Kidney (tissue), 14 donors: ENCODE results near the gene WDR86. TPM values are rescaled to one million over a fixed set of nuclear protein-coding genes. Genes with fewer than 3 reads are reported as not detected.

Experiments
- DNase-seq, 5 donors: peaks; one replicate each; pipeline ENCODE4 v3.0.0-alpha.2; 2013 to 2020
- FAIRE-seq: peaks from 2 replicates; lab custom pipeline; 2012; peaks lifted over from hg19 to GRCh38; lab: Jason Lieb, UNC
- H3K27ac ChIP-seq, 2 donors: one replicate each; pipeline ENCODE4 v1.7.0; 2013; ENCODE audit warnings: low read depth in 2 of 2, low read length in 2 of 2, inconsistent platforms in 1 of 2
- H3K27me3 ChIP-seq: one replicate; pipeline ENCODE4 v1.7.1; 2013; ENCODE audit warnings: low read length, inconsistent platforms; ENCODE audit not compliant: control insufficient read depth, insufficient read depth
- H3K36me3 ChIP-seq, 3 donors: one replicate each; pipeline versions ENCODE4 v1.7.0 to v1.7.1; 2013; ENCODE audit warnings: low read length in 3 of 3, control low read depth in 1 of 3, inconsistent platforms in 1 of 3; ENCODE audit not compliant: insufficient read depth in 3 of 3, control insufficient read depth in 2 of 3
- H3K4me1 ChIP-seq, 3 donors: one replicate each; pipeline versions ENCODE4 v1.7.0 to v1.7.1; 2013; ENCODE audit warnings: low read length in 3 of 3, inconsistent platforms in 1 of 3, low read depth in 1 of 3; ENCODE audit not compliant: control insufficient read depth in 2 of 3, insufficient read depth in 2 of 3
- H3K4me3 ChIP-seq, 3 donors: one replicate each; pipeline versions ENCODE4 v1.7.0 to v1.8.1; 2013; ENCODE audit warnings: low read length in 3 of 3, control low read depth in 1 of 3, inconsistent platforms in 1 of 3
- H3K9ac ChIP-seq, 3 donors: one replicate each; pipeline versions ENCODE4 v1.7.0 to v1.7.1; 2013; ENCODE audit warnings: low read length in 3 of 3, control low read depth in 1 of 3, inconsistent platforms in 1 of 3
- H3K9me3 ChIP-seq, 3 donors: one replicate each; pipeline versions ENCODE4 v1.7.0 to v1.7.1; 2013; ENCODE audit warnings: low read length in 3 of 3, control low read depth in 1 of 3, inconsistent platforms in 1 of 3; ENCODE audit not compliant: control insufficient read depth in 2 of 3, insufficient read depth in 1 of 3
- intact Hi-C: fragments of 100-400 bp; cut with DNase I; formaldehyde crosslinking; loops from one replicate; pipeline ENCODE4 v1.11.1; 2022
- microRNA-seq: library from miRNA; unstranded; fragments of <30 nt; microRNA quantifications from one replicate; pipeline ENCODE4 v1.2.0, GENCODE V29; 2020
- polyA plus RNA-seq: library from polyadenylated mRNA; stranded (reverse); fragments of 350-450 nt; fragmentation: Illumina TruSeq; extraction: RNeasy Lipid Tissue Mini Kit (QIAGEN cat#74804); gene quantifications from one replicate; pipeline ENCODE4 v1.2.3, GENCODE V29; 2014; ENCODE audit warnings: low read depth, low replicate concordance; ENCODE audit not compliant: insufficient read depth
- total RNA-seq: library from RNA; stranded (reverse); fragmentation: NEBNext Ultra II Directional; extraction: Animal tissue kit (Norgen Biotek cat#: 25700); gene quantifications from one replicate; pipeline ENCODE4 v1.2.1, GENCODE V29; 2021
- TF ChIP-seq, protein P1 (sequence below): IDR thresholded peaks from 3 replicates; pipeline ENCODE4 v1.5.1; 2012; ENCODE audit warnings: mild to moderate bottlenecking, moderate library complexity, borderline replicate concordance; ENCODE audit not compliant: insufficient read depth; ENCODE audit errors: extremely low read depth
- donor health status: control.
- donor health status: control.
- donor health status: control.
- donor health status: control.
- donor health status: control.
- donor health status: DM: yes; HTN: yes; CAD: no.
- donor health status: Normal renal cell carcinoma (clear cell type).

WDR86 gene
- total and polyA plus RNA-seq, 2 donors from 2014 or later, result 1.8 to 5.9 TPM

DNA sequence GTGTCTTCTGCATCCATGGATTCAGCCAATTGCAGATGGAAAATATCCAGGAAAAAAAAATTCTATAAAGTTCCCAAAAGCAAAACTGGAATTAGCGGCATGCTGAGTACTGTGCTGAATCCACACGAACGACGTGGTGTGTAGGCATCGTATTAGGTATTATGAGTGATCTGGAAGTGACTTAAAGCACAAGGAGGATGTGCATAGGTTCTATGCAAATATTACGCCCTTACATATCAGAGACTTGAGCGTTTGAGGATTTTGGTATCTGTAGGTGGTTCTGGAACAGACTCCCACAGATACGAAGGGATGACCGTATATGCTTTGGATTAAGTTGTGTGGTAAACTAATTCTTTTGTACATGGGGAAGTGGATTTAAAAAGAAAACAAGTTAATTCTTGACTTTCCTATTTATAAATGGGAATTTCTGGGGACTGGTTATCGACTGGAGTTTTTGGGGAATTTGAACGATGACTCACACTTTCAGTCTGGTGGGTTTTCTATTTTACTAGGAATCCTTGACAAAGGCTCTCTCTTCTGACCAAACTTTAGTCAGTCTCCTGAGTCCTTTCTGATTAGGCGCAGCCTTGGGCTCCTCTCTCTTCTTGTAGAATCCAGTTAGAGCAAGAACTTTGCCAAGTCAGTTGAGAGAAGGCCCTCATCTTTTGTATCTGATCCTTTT lies 73.7 kb downstream of the WDR86 start:
- TF ChIP-seq, protein P1, sequence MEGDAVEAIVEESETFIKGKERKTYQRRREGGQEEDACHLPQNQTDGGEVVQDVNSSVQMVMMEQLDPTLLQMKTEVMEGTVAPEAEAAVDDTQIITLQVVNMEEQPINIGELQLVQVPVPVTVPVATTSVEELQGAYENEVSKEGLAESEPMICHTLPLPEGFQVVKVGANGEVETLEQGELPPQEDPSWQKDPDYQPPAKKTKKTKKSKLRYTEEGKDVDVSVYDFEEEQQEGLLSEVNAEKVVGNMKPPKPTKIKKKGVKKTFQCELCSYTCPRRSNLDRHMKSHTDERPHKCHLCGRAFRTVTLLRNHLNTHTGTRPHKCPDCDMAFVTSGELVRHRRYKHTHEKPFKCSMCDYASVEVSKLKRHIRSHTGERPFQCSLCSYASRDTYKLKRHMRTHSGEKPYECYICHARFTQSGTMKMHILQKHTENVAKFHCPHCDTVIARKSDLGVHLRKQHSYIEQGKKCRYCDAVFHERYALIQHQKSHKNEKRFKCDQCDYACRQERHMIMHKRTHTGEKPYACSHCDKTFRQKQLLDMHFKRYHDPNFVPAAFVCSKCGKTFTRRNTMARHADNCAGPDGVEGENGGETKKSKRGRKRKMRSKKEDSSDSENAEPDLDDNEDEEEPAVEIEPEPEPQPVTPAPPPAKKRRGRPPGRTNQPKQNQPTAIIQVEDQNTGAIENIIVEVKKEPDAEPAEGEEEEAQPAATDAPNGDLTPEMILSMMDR, result no peak
- H3K27me3 ChIP-seq, result no peaks in the 10 kb centered on the region
- no peak overlapping the region for H3K9ac ChIP-seq
- peaks cover 0 to 1% (median 0%) of the 10 kb centered on the region in 3 donors for H3K4me1 ChIP-seq
- FAIRE-seq (no peak), DNase-seq (no peak)
- H3K4me3 ChIP-seq, result no peak overlapping the region
- intact Hi-C loops, result no loop called here
- H3K36me3 ChIP-seq, result no peaks in the 10 kb centered on the region
- H3K27ac ChIP-seq, result no peak overlapping the region
- no peaks in the 10 kb centered on the region for H3K9me3 ChIP-seq

DNA sequence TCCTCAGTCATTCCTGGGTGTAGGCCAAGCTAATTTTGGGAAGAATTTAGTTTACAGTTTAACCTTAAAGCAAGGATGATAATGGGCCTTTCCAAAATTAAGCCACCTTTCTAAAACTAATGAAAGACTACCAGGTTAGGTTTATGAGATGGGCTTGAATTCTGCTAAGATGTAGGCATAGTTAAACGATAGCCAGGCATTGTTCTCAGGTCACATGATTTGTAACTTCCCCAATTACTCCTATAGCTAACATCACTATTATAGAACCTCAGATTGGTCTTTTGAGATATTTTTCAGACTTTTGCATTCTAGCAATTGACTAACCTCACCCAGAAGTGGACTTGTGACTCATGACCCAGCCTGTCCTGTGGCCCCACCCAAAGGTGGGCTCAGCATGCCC lies 75.2 kb downstream of the WDR86 start:
- Histone ChIP-seq H3K9ac (no peak overlapping the region), H3K27me3 (no peaks in the 10 kb centered on the region), H3K36me3 (no peaks in the 10 kb centered on the region), H3K9me3 (no peaks in the 10 kb centered on the region), H3K27ac (no peak overlapping the region), H3K4me1 (no peaks in the 10 kb centered on the region), H3K4me3 (no peak overlapping the region)
- TF ChIP-seq, protein P1, result no peak
- no peak for DNase-seq
- FAIRE-seq, result no peak
- intact Hi-C loops, result no loop called here

Small RNA genes within 50 kb of the gene (microRNA-seq; reads per million reads assigned to microRNA genes)
- not detected for gene MIR3907

Other genes with a start within 250 kb of the WDR86 start
- not detected for gene GBX1, start 242.3 kb downstream of the WDR86 start, total RNA-seq
- not detected for gene GBX1, start 242.3 kb downstream of the WDR86 start, polyA plus RNA-seq
- gene ASB10, start 222.8 kb downstream of the WDR86 start, total RNA-seq, result not detected
- 0.22 TPM for gene ASB10, start 222.8 kb downstream of the WDR86 start, polyA plus RNA-seq
- not detected for gene H2BK1, start 199.6 kb downstream of the WDR86 start, total RNA-seq
- gene H2BK1, start 199.6 kb downstream of the WDR86 start, polyA plus RNA-seq, result not detected
- 30.8 TPM for gene ABCF2, start 182.8 kb downstream of the WDR86 start, total RNA-seq
- 22.5 TPM for gene ABCF2, start 182.8 kb downstream of the WDR86 start, polyA plus RNA-seq
- gene CHPF2, start 177.6 kb downstream of the WDR86 start, total RNA-seq, result 45.2 TPM
- 15.6 TPM for gene CHPF2, start 177.6 kb downstream of the WDR86 start, polyA plus RNA-seq
- gene SMARCD3, start 161.3 kb downstream of the WDR86 start, total RNA-seq, result 52.5 TPM
- 46.4 TPM for gene SMARCD3, start 161.3 kb downstream of the WDR86 start, polyA plus RNA-seq
- 51.8 TPM for gene NUB1, start 68.2 kb downstream of the WDR86 start, total RNA-seq
- 32.7 TPM for gene NUB1, start 68.2 kb downstream of the WDR86 start, polyA plus RNA-seq
- 0.22 TPM for gene CRYGN, start 30.1 kb upstream of the WDR86 start, total RNA-seq
- not detected for gene CRYGN, start 30.1 kb upstream of the WDR86 start, polyA plus RNA-seq
- gene RHEB, start 109.9 kb upstream of the WDR86 start, total RNA-seq, result 92.7 TPM
- 123 TPM for gene RHEB, start 109.9 kb upstream of the WDR86 start, polyA plus RNA-seq